K562 (cell line): ENCODE measurements around the gene DDX5. TPM values are rescaled to one million over a fixed set of nuclear protein-coding genes. Genes with fewer than 3 reads are reported as not detected.

ENCODE experiments used
- ARID1B ChIP-seq: fragments of 450-650 bp; IDR thresholded peaks from 2 replicates; pipeline ENCODE4 v1.6.1; 2016; ENCODE audit warnings: antibody characterized with exemption, mild to moderate bottlenecking, inconsistent platforms
- PHF20 ChIP-seq: fragments of 450-650 bp; IDR thresholded peaks from 2 replicates; pipeline ENCODE4 v1.6.1; 2018; ENCODE audit not compliant: partially characterized antibody
- RCOR1 ChIP-seq, 2 experiments: IDR thresholded peaks; 2 replicates each; pipeline ENCODE4 v1.6.1; 2012; ENCODE audit warnings: low read depth in 2 of 2, low read length in 2 of 2, borderline replicate concordance in 1 of 2, improper control_type of control experiment in 1 of 2
- TCF3 ChIP-seq: sonication (generic); formaldehyde crosslinking; IDR thresholded peaks from 2 replicates; pipeline ENCODE4 v1.4.0; 2020; ENCODE audit warnings: mild to moderate bottlenecking, missing genetic modification reagents
- polyA plus RNA-seq, 8 experiments: library from polyadenylated mRNA; depleted of rRNA in 4 of 8; stranded (reverse) in 5 of 8; unstranded in 3 of 8; fragments of >200 nt; fragmentation: Nextera tagmentation in 2 of 8; fragmentation: Illumina TruSeq in 1 of 8; extraction: Ambion mirVana in 2 of 8; extraction: Trizol in 1 of 8; gene quantifications; 2 replicates each; pipeline versions ENCODE4 v1.2.1 to v1.2.3, GENCODE V29; 2011 to 2014; ENCODE audit warnings: inconsistent platforms in 1 of 8, missing spikeins in 1 of 8
- total RNA-seq, 7 experiments: library from RNA; depleted of rRNA in 6 of 7; stranded (reverse); fragments of >200 nt in 6 of 7; fragmentation: Illumina TruSeq in 2 of 7; extraction: Trizol in 2 of 7; gene quantifications; 2 replicates each; pipeline versions ENCODE4 v1.2.1 to v1.2.3, GENCODE V29; 2011 to 2021; ENCODE audit warnings: low replicate concordance in 1 of 7
- TF ChIP-seq, protein P1 (sequence below), 3 experiments: IDR thresholded peaks in 2 of 3; conservative IDR thresholded peaks in 1 of 3; 2 replicates each; pipeline ENCODE4 v1.5.1; 2011 to 2012; ENCODE audit warnings: low read length in 3 of 3, mild to moderate bottlenecking in 3 of 3, control low read depth in 2 of 3, improper control_type of control experiment in 1 of 3, inconsistent platforms in 1 of 3, low read depth in 1 of 3, mixed read lengths in 1 of 3, moderate library complexity in 1 of 3; ENCODE audit not compliant: insufficient read depth in 2 of 3
- TF ChIP-seq, protein P2 (sequence below): fragments of 450-650 bp; IDR thresholded peaks from 2 replicates; pipeline ENCODE4 v1.6.1; 2017; ENCODE audit warnings: antibody characterized with exemption, mild to moderate bottlenecking
- TF ChIP-seq, protein P3 (sequence below): fragments of 450-650 bp; IDR thresholded peaks from 2 replicates; pipeline ENCODE4 v1.6.1; 2016; ENCODE audit warnings: mild to moderate bottlenecking, moderate library complexity

DDX5 gene
- total and polyA plus RNA-seq, 9 of the 15 experiments (the other 6 are each of a cell fraction or from before 2014, with no cell fraction given): 306 to 1,639 (median 604) TPM

DNA sequence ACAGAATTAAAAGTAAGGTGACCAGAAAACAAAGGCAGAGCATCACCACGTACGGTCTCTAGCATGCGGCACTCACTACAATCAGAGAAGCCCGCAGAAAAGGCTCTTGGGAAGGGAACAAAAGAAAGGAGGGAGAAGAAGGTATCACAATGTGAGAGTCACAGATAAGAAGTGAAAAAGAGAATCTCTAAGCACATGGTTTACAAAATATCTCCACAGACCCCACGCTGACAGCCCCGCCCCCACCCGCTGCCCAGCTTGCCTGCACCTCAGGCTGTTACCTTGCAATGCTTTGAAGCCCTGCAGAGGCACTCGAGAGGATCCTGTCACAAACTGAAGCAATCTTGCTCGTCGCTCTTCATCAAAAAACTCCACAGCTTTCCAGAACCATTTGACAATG lies 41.2 kb upstream of the DDX5 start (continued):
- TF ChIP-seq, protein P1, sequence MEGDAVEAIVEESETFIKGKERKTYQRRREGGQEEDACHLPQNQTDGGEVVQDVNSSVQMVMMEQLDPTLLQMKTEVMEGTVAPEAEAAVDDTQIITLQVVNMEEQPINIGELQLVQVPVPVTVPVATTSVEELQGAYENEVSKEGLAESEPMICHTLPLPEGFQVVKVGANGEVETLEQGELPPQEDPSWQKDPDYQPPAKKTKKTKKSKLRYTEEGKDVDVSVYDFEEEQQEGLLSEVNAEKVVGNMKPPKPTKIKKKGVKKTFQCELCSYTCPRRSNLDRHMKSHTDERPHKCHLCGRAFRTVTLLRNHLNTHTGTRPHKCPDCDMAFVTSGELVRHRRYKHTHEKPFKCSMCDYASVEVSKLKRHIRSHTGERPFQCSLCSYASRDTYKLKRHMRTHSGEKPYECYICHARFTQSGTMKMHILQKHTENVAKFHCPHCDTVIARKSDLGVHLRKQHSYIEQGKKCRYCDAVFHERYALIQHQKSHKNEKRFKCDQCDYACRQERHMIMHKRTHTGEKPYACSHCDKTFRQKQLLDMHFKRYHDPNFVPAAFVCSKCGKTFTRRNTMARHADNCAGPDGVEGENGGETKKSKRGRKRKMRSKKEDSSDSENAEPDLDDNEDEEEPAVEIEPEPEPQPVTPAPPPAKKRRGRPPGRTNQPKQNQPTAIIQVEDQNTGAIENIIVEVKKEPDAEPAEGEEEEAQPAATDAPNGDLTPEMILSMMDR (IDR thresholded peaks at IDR 0.05 in 2 of 3, conservative IDR thresholded peaks at IDR 0.05 in 1 of 3; ENCODE audit: insufficient read depth in 2 of 3, low read depth in 1 of 3, low read length in 3 of 3): peak; percentile 33 to 53 (median 33); a peak in 5 of 6 replicates
- TF ChIP-seq TCF3 (CRISPR knock-in tag) (peak; percentile 74), RCOR1 (IDR thresholded peaks at IDR 0.05; ENCODE audit: borderline replicate concordance in 1 of 2, low read depth in 2 of 2, low read length in 2 of 2) (0 out of 4 replicates have a peak, but pooled peaks of 1 of the 2 experiments have one; percentile 43), ARID1B (peak; percentile 68), PHF20 (no peak)
- TF ChIP-seq, protein P2, sequence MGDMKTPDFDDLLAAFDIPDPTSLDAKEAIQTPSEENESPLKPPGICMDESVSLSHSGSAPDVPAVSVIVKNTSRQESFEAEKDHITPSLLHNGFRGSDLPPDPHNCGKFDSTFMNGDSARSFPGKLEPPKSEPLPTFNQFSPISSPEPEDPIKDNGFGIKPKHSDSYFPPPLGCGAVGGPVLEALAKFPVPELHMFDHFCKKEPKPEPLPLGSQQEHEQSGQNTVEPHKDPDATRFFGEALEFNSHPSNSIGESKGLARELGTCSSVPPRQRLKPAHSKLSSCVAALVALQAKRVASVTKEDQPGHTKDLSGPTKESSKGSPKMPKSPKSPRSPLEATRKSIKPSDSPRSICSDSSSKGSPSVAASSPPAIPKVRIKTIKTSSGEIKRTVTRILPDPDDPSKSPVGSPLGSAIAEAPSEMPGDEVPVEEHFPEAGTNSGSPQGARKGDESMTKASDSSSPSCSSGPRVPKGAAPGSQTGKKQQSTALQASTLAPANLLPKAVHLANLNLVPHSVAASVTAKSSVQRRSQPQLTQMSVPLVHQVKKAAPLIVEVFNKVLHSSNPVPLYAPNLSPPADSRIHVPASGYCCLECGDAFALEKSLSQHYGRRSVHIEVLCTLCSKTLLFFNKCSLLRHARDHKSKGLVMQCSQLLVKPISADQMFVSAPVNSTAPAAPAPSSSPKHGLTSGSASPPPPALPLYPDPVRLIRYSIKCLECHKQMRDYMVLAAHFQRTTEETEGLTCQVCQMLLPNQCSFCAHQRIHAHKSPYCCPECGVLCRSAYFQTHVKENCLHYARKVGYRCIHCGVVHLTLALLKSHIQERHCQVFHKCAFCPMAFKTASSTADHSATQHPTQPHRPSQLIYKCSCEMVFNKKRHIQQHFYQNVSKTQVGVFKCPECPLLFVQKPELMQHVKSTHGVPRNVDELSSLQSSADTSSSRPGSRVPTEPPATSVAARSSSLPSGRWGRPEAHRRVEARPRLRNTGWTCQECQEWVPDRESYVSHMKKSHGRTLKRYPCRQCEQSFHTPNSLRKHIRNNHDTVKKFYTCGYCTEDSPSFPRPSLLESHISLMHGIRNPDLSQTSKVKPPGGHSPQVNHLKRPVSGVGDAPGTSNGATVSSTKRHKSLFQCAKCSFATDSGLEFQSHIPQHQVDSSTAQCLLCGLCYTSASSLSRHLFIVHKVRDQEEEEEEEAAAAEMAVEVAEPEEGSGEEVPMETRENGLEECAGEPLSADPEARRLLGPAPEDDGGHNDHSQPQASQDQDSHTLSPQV: 0 out of 2 replicates have a peak, but pooled peaks have one; percentile 28
- TF ChIP-seq, protein P3, sequence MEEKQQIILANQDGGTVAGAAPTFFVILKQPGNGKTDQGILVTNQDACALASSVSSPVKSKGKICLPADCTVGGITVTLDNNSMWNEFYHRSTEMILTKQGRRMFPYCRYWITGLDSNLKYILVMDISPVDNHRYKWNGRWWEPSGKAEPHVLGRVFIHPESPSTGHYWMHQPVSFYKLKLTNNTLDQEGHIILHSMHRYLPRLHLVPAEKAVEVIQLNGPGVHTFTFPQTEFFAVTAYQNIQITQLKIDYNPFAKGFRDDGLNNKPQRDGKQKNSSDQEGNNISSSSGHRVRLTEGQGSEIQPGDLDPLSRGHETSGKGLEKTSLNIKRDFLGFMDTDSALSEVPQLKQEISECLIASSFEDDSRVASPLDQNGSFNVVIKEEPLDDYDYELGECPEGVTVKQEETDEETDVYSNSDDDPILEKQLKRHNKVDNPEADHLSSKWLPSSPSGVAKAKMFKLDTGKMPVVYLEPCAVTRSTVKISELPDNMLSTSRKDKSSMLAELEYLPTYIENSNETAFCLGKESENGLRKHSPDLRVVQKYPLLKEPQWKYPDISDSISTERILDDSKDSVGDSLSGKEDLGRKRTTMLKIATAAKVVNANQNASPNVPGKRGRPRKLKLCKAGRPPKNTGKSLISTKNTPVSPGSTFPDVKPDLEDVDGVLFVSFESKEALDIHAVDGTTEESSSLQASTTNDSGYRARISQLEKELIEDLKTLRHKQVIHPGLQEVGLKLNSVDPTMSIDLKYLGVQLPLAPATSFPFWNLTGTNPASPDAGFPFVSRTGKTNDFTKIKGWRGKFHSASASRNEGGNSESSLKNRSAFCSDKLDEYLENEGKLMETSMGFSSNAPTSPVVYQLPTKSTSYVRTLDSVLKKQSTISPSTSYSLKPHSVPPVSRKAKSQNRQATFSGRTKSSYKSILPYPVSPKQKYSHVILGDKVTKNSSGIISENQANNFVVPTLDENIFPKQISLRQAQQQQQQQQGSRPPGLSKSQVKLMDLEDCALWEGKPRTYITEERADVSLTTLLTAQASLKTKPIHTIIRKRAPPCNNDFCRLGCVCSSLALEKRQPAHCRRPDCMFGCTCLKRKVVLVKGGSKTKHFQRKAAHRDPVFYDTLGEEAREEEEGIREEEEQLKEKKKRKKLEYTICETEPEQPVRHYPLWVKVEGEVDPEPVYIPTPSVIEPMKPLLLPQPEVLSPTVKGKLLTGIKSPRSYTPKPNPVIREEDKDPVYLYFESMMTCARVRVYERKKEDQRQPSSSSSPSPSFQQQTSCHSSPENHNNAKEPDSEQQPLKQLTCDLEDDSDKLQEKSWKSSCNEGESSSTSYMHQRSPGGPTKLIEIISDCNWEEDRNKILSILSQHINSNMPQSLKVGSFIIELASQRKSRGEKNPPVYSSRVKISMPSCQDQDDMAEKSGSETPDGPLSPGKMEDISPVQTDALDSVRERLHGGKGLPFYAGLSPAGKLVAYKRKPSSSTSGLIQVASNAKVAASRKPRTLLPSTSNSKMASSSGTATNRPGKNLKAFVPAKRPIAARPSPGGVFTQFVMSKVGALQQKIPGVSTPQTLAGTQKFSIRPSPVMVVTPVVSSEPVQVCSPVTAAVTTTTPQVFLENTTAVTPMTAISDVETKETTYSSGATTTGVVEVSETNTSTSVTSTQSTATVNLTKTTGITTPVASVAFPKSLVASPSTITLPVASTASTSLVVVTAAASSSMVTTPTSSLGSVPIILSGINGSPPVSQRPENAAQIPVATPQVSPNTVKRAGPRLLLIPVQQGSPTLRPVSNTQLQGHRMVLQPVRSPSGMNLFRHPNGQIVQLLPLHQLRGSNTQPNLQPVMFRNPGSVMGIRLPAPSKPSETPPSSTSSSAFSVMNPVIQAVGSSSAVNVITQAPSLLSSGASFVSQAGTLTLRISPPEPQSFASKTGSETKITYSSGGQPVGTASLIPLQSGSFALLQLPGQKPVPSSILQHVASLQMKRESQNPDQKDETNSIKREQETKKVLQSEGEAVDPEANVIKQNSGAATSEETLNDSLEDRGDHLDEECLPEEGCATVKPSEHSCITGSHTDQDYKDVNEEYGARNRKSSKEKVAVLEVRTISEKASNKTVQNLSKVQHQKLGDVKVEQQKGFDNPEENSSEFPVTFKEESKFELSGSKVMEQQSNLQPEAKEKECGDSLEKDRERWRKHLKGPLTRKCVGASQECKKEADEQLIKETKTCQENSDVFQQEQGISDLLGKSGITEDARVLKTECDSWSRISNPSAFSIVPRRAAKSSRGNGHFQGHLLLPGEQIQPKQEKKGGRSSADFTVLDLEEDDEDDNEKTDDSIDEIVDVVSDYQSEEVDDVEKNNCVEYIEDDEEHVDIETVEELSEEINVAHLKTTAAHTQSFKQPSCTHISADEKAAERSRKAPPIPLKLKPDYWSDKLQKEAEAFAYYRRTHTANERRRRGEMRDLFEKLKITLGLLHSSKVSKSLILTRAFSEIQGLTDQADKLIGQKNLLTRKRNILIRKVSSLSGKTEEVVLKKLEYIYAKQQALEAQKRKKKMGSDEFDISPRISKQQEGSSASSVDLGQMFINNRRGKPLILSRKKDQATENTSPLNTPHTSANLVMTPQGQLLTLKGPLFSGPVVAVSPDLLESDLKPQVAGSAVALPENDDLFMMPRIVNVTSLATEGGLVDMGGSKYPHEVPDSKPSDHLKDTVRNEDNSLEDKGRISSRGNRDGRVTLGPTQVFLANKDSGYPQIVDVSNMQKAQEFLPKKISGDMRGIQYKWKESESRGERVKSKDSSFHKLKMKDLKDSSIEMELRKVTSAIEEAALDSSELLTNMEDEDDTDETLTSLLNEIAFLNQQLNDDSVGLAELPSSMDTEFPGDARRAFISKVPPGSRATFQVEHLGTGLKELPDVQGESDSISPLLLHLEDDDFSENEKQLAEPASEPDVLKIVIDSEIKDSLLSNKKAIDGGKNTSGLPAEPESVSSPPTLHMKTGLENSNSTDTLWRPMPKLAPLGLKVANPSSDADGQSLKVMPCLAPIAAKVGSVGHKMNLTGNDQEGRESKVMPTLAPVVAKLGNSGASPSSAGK: peak; percentile 32; the same call in 1 of the 2 replicates
